C4-2B (cell line): ENCODE measurements around the gene TYK2.

ENCODE experiments used
- CTCF ChIP-seq: fragments of 450-650 bp; conservative IDR thresholded peaks from 2 replicates; pipeline ENCODE4 v1.5.1; 2017; ENCODE audit warnings: mild to moderate bottlenecking
- ZFX ChIP-seq: fragments of 450-650 bp; IDR thresholded peaks from 2 replicates; pipeline ENCODE4 v1.6.1; 2017

- no peak for TF ChIP-seq CTCF
- no peak for TF ChIP-seq ZFX
Observed at GRCh38 chr19:10333758-10334587, 46.4 kb downstream of the TYK2 start.
